ENCODE results near the gene SMS.

DNA sequence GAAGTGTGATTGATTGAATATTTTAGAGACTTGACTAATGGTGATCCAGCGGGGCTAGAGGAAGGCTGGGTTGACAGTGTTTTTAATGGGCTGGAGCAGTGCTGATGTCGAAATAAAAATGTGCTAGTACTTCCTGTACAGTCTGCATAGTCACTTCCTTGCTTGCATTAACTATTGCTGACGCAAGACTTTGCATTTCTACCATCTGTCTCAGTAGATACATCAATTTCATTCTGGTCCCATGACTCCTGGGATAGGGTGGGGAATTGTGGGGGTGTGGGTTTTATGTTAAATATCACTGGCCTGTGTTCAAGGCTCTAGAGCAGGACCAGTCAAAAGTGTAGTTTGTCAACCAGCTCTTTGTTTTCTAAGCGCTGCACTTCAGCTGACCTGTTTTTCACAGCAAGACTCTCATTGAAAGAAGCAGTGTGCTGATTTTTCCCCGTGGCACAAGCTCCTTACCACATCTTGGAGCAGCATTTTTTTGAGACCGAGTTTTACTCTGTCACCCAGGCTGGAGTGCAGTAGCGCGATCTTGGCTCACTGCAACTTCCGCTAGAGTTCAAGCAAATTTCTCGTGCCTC lies 56.5 kb downstream of the SMS start:
- TF ChIP-seq POLR2A (IDR thresholded peaks at IDR 0.05) = no peak
- TF ChIP-seq, protein P1, sequence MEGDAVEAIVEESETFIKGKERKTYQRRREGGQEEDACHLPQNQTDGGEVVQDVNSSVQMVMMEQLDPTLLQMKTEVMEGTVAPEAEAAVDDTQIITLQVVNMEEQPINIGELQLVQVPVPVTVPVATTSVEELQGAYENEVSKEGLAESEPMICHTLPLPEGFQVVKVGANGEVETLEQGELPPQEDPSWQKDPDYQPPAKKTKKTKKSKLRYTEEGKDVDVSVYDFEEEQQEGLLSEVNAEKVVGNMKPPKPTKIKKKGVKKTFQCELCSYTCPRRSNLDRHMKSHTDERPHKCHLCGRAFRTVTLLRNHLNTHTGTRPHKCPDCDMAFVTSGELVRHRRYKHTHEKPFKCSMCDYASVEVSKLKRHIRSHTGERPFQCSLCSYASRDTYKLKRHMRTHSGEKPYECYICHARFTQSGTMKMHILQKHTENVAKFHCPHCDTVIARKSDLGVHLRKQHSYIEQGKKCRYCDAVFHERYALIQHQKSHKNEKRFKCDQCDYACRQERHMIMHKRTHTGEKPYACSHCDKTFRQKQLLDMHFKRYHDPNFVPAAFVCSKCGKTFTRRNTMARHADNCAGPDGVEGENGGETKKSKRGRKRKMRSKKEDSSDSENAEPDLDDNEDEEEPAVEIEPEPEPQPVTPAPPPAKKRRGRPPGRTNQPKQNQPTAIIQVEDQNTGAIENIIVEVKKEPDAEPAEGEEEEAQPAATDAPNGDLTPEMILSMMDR (IDR thresholded peaks at IDR 0.05) = no peak

Data from uterus (tissue), 2 donors.